ENCODE data around the gene OAF.

The OAF gene

GRCh38 chr11:120185706-120186455, 25.0 kb upstream of the OAF start:
- ATAC-seq (ENCODE audit: insufficient read depth, low read depth) (no peak), DNase-seq (no peak)
- no peaks in the 10 kb centered on the region for H3K79me2 ChIP-seq (ENCODE audit: insufficient read depth, low read length)
- H4K20me1 ChIP-seq (ENCODE audit: insufficient read depth, low read length), result peaks cover 22% of the 10 kb centered on the region
- no peak overlapping the region for H3K4me3 ChIP-seq (ENCODE audit: low read depth in 1 of 2, low read length in 2 of 2)
- no peak overlapping the region for H3K4me2 ChIP-seq (ENCODE audit: insufficient read depth, low read length)
- H3K36me3 ChIP-seq (ENCODE audit: insufficient read depth, low read length), result no peaks in the 10 kb centered on the region
- TF ChIP-seq EZH2 (IDR thresholded peaks at IDR 0.05; ENCODE audit: borderline replicate concordance, low read depth, low read length, severe bottlenecking), result no peak
- TF ChIP-seq, protein P1, sequence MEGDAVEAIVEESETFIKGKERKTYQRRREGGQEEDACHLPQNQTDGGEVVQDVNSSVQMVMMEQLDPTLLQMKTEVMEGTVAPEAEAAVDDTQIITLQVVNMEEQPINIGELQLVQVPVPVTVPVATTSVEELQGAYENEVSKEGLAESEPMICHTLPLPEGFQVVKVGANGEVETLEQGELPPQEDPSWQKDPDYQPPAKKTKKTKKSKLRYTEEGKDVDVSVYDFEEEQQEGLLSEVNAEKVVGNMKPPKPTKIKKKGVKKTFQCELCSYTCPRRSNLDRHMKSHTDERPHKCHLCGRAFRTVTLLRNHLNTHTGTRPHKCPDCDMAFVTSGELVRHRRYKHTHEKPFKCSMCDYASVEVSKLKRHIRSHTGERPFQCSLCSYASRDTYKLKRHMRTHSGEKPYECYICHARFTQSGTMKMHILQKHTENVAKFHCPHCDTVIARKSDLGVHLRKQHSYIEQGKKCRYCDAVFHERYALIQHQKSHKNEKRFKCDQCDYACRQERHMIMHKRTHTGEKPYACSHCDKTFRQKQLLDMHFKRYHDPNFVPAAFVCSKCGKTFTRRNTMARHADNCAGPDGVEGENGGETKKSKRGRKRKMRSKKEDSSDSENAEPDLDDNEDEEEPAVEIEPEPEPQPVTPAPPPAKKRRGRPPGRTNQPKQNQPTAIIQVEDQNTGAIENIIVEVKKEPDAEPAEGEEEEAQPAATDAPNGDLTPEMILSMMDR (IDR thresholded peaks at IDR 0.05; ENCODE audit: borderline replicate concordance, extremely low read depth, low read length, poor library complexity, severe bottlenecking), result no peak
- no peaks in the 10 kb centered on the region for H3K9me3 ChIP-seq (ENCODE audit: insufficient read depth, low read length, severe bottlenecking)
- H2AFZ ChIP-seq (ENCODE audit: low read depth, low read length), result no peak overlapping the region
- peaks cover 52% of the 10 kb centered on the region for H3K27me3 ChIP-seq (ENCODE audit: insufficient read depth, low read length, poor library complexity)
- H3K27ac ChIP-seq (ENCODE audit: low read length), result no peak overlapping the region
- no peaks in the 10 kb centered on the region for H3K4me1 ChIP-seq (ENCODE audit: insufficient read depth, low read length)
- no peak overlapping the region for H3K9ac ChIP-seq (ENCODE audit: low read depth, low read length)

- no peaks in the 10 kb centered on the region for H3K4me1 ChIP-seq (ENCODE audit: insufficient read depth, low read length)
- H3K27me3 ChIP-seq (ENCODE audit: insufficient read depth, low read length, poor library complexity), result peaks cover 57% of the 10 kb centered on the region
- H3K27ac ChIP-seq (ENCODE audit: low read length), result no peak overlapping the region
- H2AFZ ChIP-seq (ENCODE audit: low read depth, low read length), result no peak overlapping the region
- no peak overlapping the region for H3K4me2 ChIP-seq (ENCODE audit: insufficient read depth, low read length)
- H3K9me3 ChIP-seq (ENCODE audit: insufficient read depth, low read length, severe bottlenecking), result no peaks in the 10 kb centered on the region
- peaks cover 20% of the 10 kb centered on the region for H4K20me1 ChIP-seq (ENCODE audit: insufficient read depth, low read length)
- H3K4me3 ChIP-seq (ENCODE audit: low read depth in 1 of 2, low read length in 2 of 2), result no peak overlapping the region
- TF ChIP-seq EZH2 (IDR thresholded peaks at IDR 0.05; ENCODE audit: borderline replicate concordance, low read depth, low read length, severe bottlenecking), result no peak
- TF ChIP-seq, protein P1 (IDR thresholded peaks at IDR 0.05; ENCODE audit: borderline replicate concordance, extremely low read depth, low read length, poor library complexity, severe bottlenecking), result no peak
- DNase-seq (no peak), ATAC-seq (ENCODE audit: insufficient read depth, low read depth) (no peak)
- no peaks in the 10 kb centered on the region for H3K79me2 ChIP-seq (ENCODE audit: insufficient read depth, low read length)
- H3K36me3 ChIP-seq (ENCODE audit: insufficient read depth, low read length), result no peaks in the 10 kb centered on the region
- H3K9ac ChIP-seq (ENCODE audit: low read depth, low read length), result no peak overlapping the region
Measured at GRCh38 chr11:120186456-120186773, 24.4 kb upstream of the OAF start.

GRCh38 chr11:120186774-120187591, 23.8 kb upstream of the OAF start:
- Histone ChIP-seq H3K36me3 (ENCODE audit: insufficient read depth, low read length) (no peaks in the 10 kb centered on the region), H3K27ac (ENCODE audit: low read length) (no peak overlapping the region), H2AFZ (ENCODE audit: low read depth, low read length) (no peak overlapping the region), H3K9me3 (ENCODE audit: insufficient read depth, low read length, severe bottlenecking) (no peaks in the 10 kb centered on the region), H3K9ac (ENCODE audit: low read depth, low read length) (no peak overlapping the region), H4K20me1 (ENCODE audit: insufficient read depth, low read length) (peaks cover 19% of the 10 kb centered on the region), H3K4me3 (ENCODE audit: low read depth in 1 of 2, low read length in 2 of 2) (no peak overlapping the region), H3K4me1 (ENCODE audit: insufficient read depth, low read length) (no peaks in the 10 kb centered on the region), H3K27me3 (ENCODE audit: insufficient read depth, low read length, poor library complexity) (peaks cover 57% of the 10 kb centered on the region), H3K4me2 (ENCODE audit: insufficient read depth, low read length) (no peak overlapping the region), H3K79me2 (ENCODE audit: insufficient read depth, low read length) (no peaks in the 10 kb centered on the region)
- DNase-seq (no peak), ATAC-seq (ENCODE audit: insufficient read depth, low read depth) (no peak)
- TF ChIP-seq EZH2 (IDR thresholded peaks at IDR 0.05; ENCODE audit: borderline replicate concordance, low read depth, low read length, severe bottlenecking), result no peak
- TF ChIP-seq, protein P1 (IDR thresholded peaks at IDR 0.05; ENCODE audit: borderline replicate concordance, extremely low read depth, low read length, poor library complexity, severe bottlenecking), result no peak

All from DND-41 (cell line).